ENCODE data around the gene ZDHHC14. TPM values are rescaled to one million over a fixed set of nuclear protein-coding genes. Genes with fewer than 3 reads are reported as not detected.

The ZDHHC14 gene
- total RNA-seq, 1 donor from 2014 or later = 1.8 TPM

- no peak for TF ChIP-seq CTCF (IDR thresholded peaks at IDR 0.05; ENCODE audit: insufficient read depth, low read length, severe bottlenecking)
- H3K36me3 ChIP-seq (ENCODE audit: control insufficient read depth, insufficient read depth, low read length) = no peaks in the 10 kb centered on the region
- no peak for DNase-seq (ENCODE audit: low read depth)
These were observed 179.9 kb downstream of the ZDHHC14 start for GRCh38 chr6:157560691-157561413.

GRCh38 chr6:157561414-157561790 is 180.4 kb downstream of the ZDHHC14 start:
- DNase-seq (ENCODE audit: low read depth) (no peak), FAIRE-seq (no peak)
- H3K36me3 ChIP-seq (ENCODE audit: control insufficient read depth, insufficient read depth, low read length) = no peaks in the 10 kb centered on the region
- no peak for TF ChIP-seq CTCF (IDR thresholded peaks at IDR 0.05; ENCODE audit: insufficient read depth, low read length, severe bottlenecking)
- H3K27me3 ChIP-seq (ENCODE audit: control insufficient read depth, insufficient read depth, low read length) = no peaks in the 10 kb centered on the region
- H3K4me3 ChIP-seq (ENCODE audit: low read depth, low read length) = no peak overlapping the region

More at GRCh38 chr6:157560691-157561413, 179.9 kb downstream of the ZDHHC14 start:
- Histone ChIP-seq H3K4me3 (ENCODE audit: low read depth, low read length) (no peak overlapping the region), H3K27me3 (ENCODE audit: control insufficient read depth, insufficient read depth, low read length) (no peaks in the 10 kb centered on the region)
- no peak for FAIRE-seq

- H3K36me3 ChIP-seq (ENCODE audit: control insufficient read depth, insufficient read depth, low read length) = no peaks in the 10 kb centered on the region
- no peak for DNase-seq (ENCODE audit: low read depth)
- no peak overlapping the region for H3K4me3 ChIP-seq (ENCODE audit: low read depth, low read length)
- no peak for TF ChIP-seq CTCF (IDR thresholded peaks at IDR 0.05; ENCODE audit: insufficient read depth, low read length, severe bottlenecking)
- no peak for FAIRE-seq
- no peaks in the 10 kb centered on the region for H3K27me3 ChIP-seq (ENCODE audit: control insufficient read depth, insufficient read depth, low read length)
These were observed 181.2 kb downstream of the ZDHHC14 start for GRCh38 chr6:157561929-157562810.

GRCh38 chr6:157562997-157563396 is 182.0 kb downstream of the ZDHHC14 start:
- Histone ChIP-seq H3K36me3 (ENCODE audit: control insufficient read depth, insufficient read depth, low read length) (no peaks in the 10 kb centered on the region), H3K4me3 (ENCODE audit: low read depth, low read length) (no peak overlapping the region), H3K27me3 (ENCODE audit: control insufficient read depth, insufficient read depth, low read length) (no peaks in the 10 kb centered on the region)
- no peak for TF ChIP-seq CTCF (IDR thresholded peaks at IDR 0.05; ENCODE audit: insufficient read depth, low read length, severe bottlenecking)
- FAIRE-seq (no peak), DNase-seq (ENCODE audit: low read depth) (no peak)

GRCh38 chr6:157563611-157564284 is 182.8 kb downstream of the ZDHHC14 start:
- Histone ChIP-seq H3K4me3 (ENCODE audit: low read depth, low read length) (no peak overlapping the region), H3K27me3 (ENCODE audit: control insufficient read depth, insufficient read depth, low read length) (no peaks in the 10 kb centered on the region), H3K36me3 (ENCODE audit: control insufficient read depth, insufficient read depth, low read length) (no peaks in the 10 kb centered on the region)
- no peak for TF ChIP-seq CTCF (IDR thresholded peaks at IDR 0.05; ENCODE audit: insufficient read depth, low read length, severe bottlenecking)
- FAIRE-seq (no peak), DNase-seq (ENCODE audit: low read depth) (no peak)

Measured in bronchial epithelial cell (primary cell).